GM12874 (cell line): ENCODE results near the gene RANBP9.

Experiments used
- TF ChIP-seq, protein P1 (sequence below): IDR thresholded peaks from 2 replicates; pipeline ENCODE4 v1.5.1; 2011; ENCODE audit warnings: low read depth, mild to moderate bottlenecking, control low read depth, low read length, moderate library complexity; ENCODE audit not compliant: insufficient read depth

Gene RANBP9

DNA sequence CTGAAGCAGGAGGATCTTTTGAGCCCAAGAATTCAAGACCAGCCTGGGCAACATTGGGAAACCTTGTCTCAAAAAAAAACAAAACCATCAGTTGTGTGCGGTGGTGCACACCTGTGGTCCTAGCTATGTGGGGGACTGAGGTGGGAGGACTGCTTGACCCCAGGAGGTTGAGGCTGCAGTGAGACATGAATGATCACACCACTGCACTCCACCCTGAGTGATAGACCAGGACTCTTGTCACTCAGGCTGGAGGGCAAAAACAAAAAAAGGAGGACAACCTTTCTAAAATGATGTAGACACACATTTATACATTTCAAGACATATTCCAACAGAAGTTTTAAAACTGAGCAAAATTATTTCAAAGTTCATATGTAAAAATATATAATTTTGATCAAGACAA, 51.4 kb downstream of the RANBP9 start:
- TF ChIP-seq, protein P1, sequence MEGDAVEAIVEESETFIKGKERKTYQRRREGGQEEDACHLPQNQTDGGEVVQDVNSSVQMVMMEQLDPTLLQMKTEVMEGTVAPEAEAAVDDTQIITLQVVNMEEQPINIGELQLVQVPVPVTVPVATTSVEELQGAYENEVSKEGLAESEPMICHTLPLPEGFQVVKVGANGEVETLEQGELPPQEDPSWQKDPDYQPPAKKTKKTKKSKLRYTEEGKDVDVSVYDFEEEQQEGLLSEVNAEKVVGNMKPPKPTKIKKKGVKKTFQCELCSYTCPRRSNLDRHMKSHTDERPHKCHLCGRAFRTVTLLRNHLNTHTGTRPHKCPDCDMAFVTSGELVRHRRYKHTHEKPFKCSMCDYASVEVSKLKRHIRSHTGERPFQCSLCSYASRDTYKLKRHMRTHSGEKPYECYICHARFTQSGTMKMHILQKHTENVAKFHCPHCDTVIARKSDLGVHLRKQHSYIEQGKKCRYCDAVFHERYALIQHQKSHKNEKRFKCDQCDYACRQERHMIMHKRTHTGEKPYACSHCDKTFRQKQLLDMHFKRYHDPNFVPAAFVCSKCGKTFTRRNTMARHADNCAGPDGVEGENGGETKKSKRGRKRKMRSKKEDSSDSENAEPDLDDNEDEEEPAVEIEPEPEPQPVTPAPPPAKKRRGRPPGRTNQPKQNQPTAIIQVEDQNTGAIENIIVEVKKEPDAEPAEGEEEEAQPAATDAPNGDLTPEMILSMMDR: no peak

DNA sequence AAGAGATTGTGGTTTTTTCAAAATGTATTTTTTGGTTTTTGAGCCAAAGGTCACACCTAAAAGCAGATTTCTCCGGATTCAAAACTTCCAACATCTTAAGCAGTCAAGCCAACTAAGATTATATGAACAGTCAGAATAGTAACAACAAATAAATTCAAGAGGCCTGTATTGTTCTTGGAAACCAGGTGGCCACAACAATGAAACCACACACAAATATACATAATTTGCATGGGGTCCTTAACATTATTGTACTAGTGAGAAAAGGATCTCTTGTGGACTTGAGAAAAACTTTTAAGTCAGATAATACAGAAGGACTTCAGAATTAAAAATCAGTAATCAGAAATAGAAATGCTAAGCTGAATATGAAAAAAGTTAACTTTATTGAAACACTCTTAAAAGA, 55.9 kb downstream of the RANBP9 start:
- TF ChIP-seq, protein P1: no peak

DNA sequence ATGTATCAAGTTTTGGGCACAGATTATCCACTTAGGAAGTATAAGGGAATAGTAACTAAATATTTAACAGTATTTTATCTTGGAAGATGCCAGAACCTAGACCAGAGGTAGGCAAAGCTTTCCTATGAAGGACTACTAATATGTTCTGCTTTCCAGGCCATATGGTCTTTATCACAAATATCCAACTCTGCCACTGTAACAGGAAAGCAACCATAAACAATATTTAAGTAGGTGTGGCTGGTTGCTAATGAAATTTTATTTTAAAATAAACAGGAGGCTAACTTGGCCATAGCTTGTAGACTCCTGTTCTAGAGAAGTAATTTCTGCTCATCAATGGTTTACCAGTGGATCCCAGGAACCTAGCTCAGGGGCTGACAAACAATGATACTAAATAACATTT, 57.1 kb downstream of the RANBP9 start:
- TF ChIP-seq, protein P1: no peak

DNA sequence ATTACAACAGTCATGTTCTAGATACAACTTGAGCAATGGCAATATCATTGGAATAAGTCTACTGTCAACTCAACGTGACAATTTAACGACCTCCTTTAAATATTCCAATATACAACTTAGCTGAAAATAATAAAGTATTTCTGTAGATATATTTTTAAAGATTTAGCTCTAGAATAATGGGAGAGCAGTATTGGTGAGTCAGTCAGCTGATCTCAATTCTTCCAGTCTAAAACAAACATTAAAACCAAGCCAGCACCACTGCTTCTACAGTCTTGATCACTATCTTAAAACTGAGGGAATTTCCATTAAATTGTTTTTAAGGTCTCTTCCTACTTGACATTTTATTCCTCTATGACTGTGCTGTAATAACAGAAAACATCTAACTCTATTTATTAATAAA, 58.3 kb downstream of the RANBP9 start:
- TF ChIP-seq, protein P1: no peak

DNA sequence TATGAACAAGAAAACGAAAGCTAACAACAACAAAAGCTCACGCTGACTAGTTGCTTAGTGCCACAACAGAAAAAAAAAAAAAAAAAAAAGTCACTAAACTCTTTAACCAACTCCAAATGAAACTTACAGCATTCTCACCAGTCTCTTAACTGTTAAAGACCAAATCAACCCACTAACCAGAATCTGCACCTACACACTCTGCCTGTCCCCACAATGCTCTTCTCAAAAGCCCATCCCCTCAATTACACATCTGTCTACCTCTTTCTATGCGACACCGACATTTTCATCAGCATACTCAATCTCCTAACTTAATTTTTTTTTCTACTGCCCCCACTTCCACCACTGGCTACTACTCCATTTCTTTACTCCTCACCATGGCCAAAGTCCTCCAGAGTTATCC, 62.2 kb downstream of the RANBP9 start:
- TF ChIP-seq, protein P1: no peak

DNA sequence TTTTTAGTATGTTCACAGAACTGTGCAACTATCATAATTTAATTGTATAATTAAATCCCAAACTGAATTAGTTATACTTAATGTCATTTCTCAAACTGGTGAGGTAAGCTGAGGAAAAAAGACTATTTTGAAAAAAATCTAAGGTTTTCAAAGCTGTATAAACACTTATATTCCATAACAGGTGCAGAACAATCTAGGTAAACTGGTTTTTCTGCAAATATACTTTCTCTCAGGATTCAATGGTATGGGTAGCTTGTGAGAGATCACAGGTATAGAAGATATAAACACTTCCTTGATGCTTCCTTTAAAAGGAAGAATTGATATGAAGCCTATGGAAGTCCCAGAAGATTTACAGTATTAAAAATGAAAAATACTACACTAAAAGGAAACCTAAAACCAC, 62.8 kb downstream of the RANBP9 start:
- TF ChIP-seq, protein P1: no peak

DNA sequence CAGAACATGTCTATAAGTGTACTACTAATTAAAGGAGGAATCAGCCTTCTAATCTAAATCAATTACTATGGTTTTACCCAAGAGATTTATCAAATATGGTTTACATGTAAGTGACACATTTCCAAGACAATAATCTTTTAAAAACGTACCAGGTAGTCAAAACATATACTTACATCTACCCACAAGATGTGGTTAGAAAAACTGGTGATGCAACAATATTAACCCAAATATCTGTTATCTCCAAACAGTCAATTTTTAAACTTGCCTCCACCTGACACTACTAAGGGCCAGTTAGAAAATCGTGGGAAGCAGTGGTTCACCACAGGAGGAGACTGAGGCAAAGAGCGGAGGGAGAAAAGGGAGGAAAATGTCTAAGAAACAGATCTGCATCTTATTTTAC, 68.5 kb downstream of the RANBP9 start:
- TF ChIP-seq, protein P1: no peak

DNA sequence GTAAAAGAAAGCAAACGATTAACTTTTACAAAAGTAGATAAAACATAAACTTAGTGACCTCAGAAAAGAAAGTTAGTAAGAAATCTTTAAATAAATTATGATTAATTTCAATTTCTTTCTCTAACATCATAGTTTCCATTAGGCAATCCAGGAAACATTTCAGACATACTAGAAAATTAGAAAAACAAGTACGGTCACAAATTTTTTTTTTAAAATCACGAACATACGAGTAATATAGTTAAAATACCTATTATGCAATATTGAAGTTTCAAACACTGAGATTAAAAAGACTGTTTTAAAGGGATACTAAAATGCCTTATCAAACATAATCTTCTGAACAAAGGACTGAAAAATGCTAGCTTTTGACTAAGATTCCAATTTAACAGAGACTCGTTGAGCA, 70.3 kb downstream of the RANBP9 start:
- TF ChIP-seq, protein P1: no peak
